Omental fat pad (tissue), 4 donors: ENCODE measurements around the gene ABRAXAS1. TPM values are rescaled to one million over a fixed set of nuclear protein-coding genes. Genes with fewer than 3 reads are reported as not detected.

Source experiments
- ATAC-seq: fragments of 150-250 bp; one replicate; pipeline ENCODE4 v1.9.1; 2016; ENCODE audit warnings: mild to moderate bottlenecking, moderate library complexity; ENCODE audit not compliant: low FRiP score
- DNase-seq: peaks from one replicate; pipeline ENCODE4 v3.0.0-alpha.2; 2019; ENCODE audit warnings: low spot score
- CTCF ChIP-seq, 3 donors: fragments of 450-650 bp; IDR thresholded peaks; one replicate each; pipeline ENCODE4 v1.5.1; 2016 to 2017; ENCODE audit warnings: antibody characterized with exemption in 3 of 3, mild to moderate bottlenecking in 3 of 3, moderate library complexity in 2 of 3
- total RNA-seq, 4 donors: library from RNA; depleted of rRNA; stranded (reverse); fragments of >200 nt; gene quantifications; one replicate each; pipeline ENCODE4 v1.1.0, GENCODE V29; 2016

Gene ABRAXAS1
- total RNA-seq, 4 donors from 2014 or later: 7.8 to 19.9 (median 11.1) TPM

GRCh38 chr4:83417566-83417965 is 67.3 kb downstream of the ABRAXAS1 start:
- no peak for TF ChIP-seq CTCF (IDR thresholded peaks at IDR 0.05)
- ATAC-seq (no peak), DNase-seq (no peak)

- no peak for DNase-seq
- TF ChIP-seq CTCF (IDR thresholded peaks at IDR 0.05): no peak
- ATAC-seq: no peak
These were observed 71.2 kb downstream of the ABRAXAS1 start for GRCh38 chr4:83413676-83414075.

Other genes with a start within 250 kb of the ABRAXAS1 start
- gene COQ2, start 200.3 kb downstream of the ABRAXAS1 start, total RNA-seq: 10 to 100 TPM in 2 of 4 donors, 1 to 10 TPM in 2; 9.0 to 10.4 (median 9.8) TPM
- 10 to 100 TPM in 2 of 4 donors, 1 to 10 TPM in 2; 3.2 to 21.7 (median 9.6) TPM for gene HPSE, start 150.3 kb downstream of the ABRAXAS1 start, total RNA-seq
- 10 to 100 TPM; 13.5 to 20.0 (median 17.0) TPM for gene HELQ, start 29.3 kb downstream of the ABRAXAS1 start, total RNA-seq
- 10 to 100 TPM; 12.3 to 29.6 (median 23.9) TPM for gene MRPS18C, start 29.0 kb downstream of the ABRAXAS1 start, total RNA-seq
- 10 to 100 TPM; 11.8 to 23.4 (median 21.0) TPM for gene GPAT3, start 51.0 kb upstream of the ABRAXAS1 start, total RNA-seq